GM23248 (cell line): ENCODE results near the gene WSB1. TPM values are rescaled to one million over a fixed set of nuclear protein-coding genes. Genes with fewer than 3 reads are reported as not detected.

Experiments used
- DNase-seq: peaks from one replicate; pipeline ENCODE4 v3.0.0-alpha.2; 2015
- H2AFZ ChIP-seq: fragments of 200-600 bp; sonication (generic); 2 replicates; pipeline ENCODE4 v1.6.1; 2016; ENCODE audit warnings: antibody characterized with exemption
- H3F3A ChIP-seq: fragments of 200-600 bp; sonication (generic); 2 replicates; pipeline ENCODE4 v1.6.1; 2016; ENCODE audit warnings: mild to moderate bottlenecking, antibody characterized with exemption, mixed run types; ENCODE audit not compliant: insufficient read depth
- H3K27ac ChIP-seq: fragments of 200-600 bp; sonication (generic); 2 replicates; pipeline ENCODE4 v1.5.1; 2016; ENCODE audit warnings: mild to moderate bottlenecking
- H3K27me3 ChIP-seq: fragments of 200-600 bp; sonication (generic); replicated peaks from 2 replicates; pipeline ENCODE4 v1.6.1; 2016; ENCODE audit warnings: mild to moderate bottlenecking; ENCODE audit not compliant: insufficient read depth
- H3K36me3 ChIP-seq: fragments of 200-600 bp; sonication (generic); 2 replicates; pipeline ENCODE4 v1.6.1; 2016; ENCODE audit warnings: low read depth, mild to moderate bottlenecking
- H3K4me1 ChIP-seq: fragments of 200-600 bp; sonication (generic); 2 replicates; pipeline ENCODE4 v1.6.1; 2016; ENCODE audit warnings: mild to moderate bottlenecking; ENCODE audit not compliant: insufficient read depth
- H3K4me2 ChIP-seq: fragments of 200-600 bp; sonication (generic); one replicate; pipeline ENCODE4 v1.6.1; 2016; ENCODE audit warnings: mild to moderate bottlenecking; ENCODE audit not compliant: unreplicated experiment
- H3K4me3 ChIP-seq: fragments of 200-600 bp; sonication (generic); 2 replicates; pipeline ENCODE4 v1.5.1; 2016; ENCODE audit warnings: mild to moderate bottlenecking
- H3K79me2 ChIP-seq: fragments of 200-600 bp; sonication (generic); 2 replicates; pipeline ENCODE4 v1.6.1; 2016; ENCODE audit warnings: mild to moderate bottlenecking; ENCODE audit not compliant: insufficient read depth
- H3K9ac ChIP-seq: fragments of 200-600 bp; sonication (generic); 2 replicates; pipeline ENCODE4 v1.6.1; 2016; ENCODE audit warnings: mild to moderate bottlenecking
- H3K9me2 ChIP-seq: fragments of 200-600 bp; sonication (generic); 2 replicates; pipeline ENCODE4 v1.6.1; 2016; ENCODE audit warnings: mixed run types, mild to moderate bottlenecking, moderate library complexity; ENCODE audit not compliant: insufficient read depth
- H3K9me3 ChIP-seq: fragments of 200-600 bp; sonication (generic); one replicate; pipeline ENCODE4 v1.6.1; 2017; ENCODE audit warnings: low read depth
- H4K20me1 ChIP-seq: fragments of 200-600 bp; sonication (generic); 2 replicates; pipeline ENCODE4 v1.6.0; 2016; ENCODE audit not compliant: insufficient read depth
- EZH2 ChIP-seq: fragments of 200-600 bp; sonication (generic); IDR thresholded peaks from 2 replicates; pipeline ENCODE4 v1.6.1; 2018; ENCODE audit warnings: antibody characterized with exemption, mild to moderate bottlenecking; ENCODE audit not compliant: insufficient read depth, poor library complexity, severe bottlenecking
- EZH2phosphoT487 ChIP-seq: fragments of 200-600 bp; sonication (generic); IDR thresholded peaks from 2 replicates; pipeline ENCODE4 v1.6.1; 2018; ENCODE audit warnings: antibody characterized with exemption, moderate library complexity, mild to moderate bottlenecking, low read depth; ENCODE audit not compliant: insufficient read depth
- WGBS, 2 experiments: methylation state at CpG; one replicate each; pipeline ENCODE4 v1.1.6; 2015 to 2017; ENCODE audit warnings: low lambda C conversion rate in 2 of 2, low coverage in 1 of 2; ENCODE audit errors: missing lambda C conversion rate in 2 of 2; 5-methylcytosine and 5-hydroxymethylcytosine counted together
- in situ Hi-C: fragments of 300-500 bp; cut with MboI; formaldehyde crosslinking; loops from 2 replicates; pipeline ENCODE4 v1.15.0; 2020
- polyA plus RNA-seq: library from polyadenylated mRNA; unstranded; fragments of >200 nt; fragmentation: Nextera tagmentation; extraction: Ambion mirVana; gene quantifications from 2 replicates; pipeline ENCODE4 v1.2.1, GENCODE V29; 2016
- total RNA-seq: library from RNA; depleted of rRNA; stranded (reverse); fragments of >200 nt; shearing (Covaris generic); gene quantifications from 2 replicates; pipeline ENCODE4 v1.2.3, GENCODE V29; 2014

Gene WSB1
- total and polyA plus RNA-seq, 2 experiments from 2014 or later: 127 to 135 TPM

DNA sequence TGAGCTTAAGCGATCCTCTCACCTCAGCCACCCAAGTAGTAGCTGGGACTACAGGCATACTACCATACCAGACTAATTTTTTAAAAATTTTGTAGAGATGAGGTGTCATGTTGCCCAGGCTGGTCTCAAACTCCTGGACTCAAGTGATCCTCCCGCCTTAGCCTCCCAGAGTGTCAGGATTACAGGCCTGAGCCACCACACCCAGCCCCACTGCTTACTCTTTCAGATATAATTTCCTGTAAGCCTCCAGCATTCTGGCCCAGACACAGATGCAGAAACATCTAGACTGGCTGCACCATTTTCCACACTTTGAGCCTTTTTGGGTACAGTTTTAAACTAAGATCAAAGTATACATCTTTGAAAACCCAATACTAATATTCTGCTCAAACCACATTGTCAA is 8.4 kb upstream of the WSB1 start:
- H4K20me1 ChIP-seq: no peaks in the 10 kb centered on the region
- H3K27me3 ChIP-seq: no peaks in the 10 kb centered on the region
- DNase-seq: no peak
- no peak overlapping the region for H3K4me2 ChIP-seq
- peaks cover 17% of the 10 kb centered on the region; the same call in 1 of the 2 replicates for H3F3A ChIP-seq
- no peak overlapping the region for H3K27ac ChIP-seq
- H3K9me2 ChIP-seq: no peaks in the 10 kb centered on the region
- H3K4me3 ChIP-seq: no peak overlapping the region
- H3K9me3 ChIP-seq: no peaks in the 10 kb centered on the region
- no peaks in the 10 kb centered on the region for H3K36me3 ChIP-seq
- H2AFZ ChIP-seq: no peak overlapping the region
- no peak overlapping the region for H3K9ac ChIP-seq
- in situ Hi-C loops: no loop called here
- TF ChIP-seq EZH2 (no peak), EZH2phosphoT487 (no peak)
- H3K79me2 ChIP-seq: no peaks in the 10 kb centered on the region
- 97% methylated on average over 2 of the region's 2 CpGs for WGBS, 2 experiments
- peaks cover 8% of the 10 kb centered on the region for H3K4me1 ChIP-seq

DNA sequence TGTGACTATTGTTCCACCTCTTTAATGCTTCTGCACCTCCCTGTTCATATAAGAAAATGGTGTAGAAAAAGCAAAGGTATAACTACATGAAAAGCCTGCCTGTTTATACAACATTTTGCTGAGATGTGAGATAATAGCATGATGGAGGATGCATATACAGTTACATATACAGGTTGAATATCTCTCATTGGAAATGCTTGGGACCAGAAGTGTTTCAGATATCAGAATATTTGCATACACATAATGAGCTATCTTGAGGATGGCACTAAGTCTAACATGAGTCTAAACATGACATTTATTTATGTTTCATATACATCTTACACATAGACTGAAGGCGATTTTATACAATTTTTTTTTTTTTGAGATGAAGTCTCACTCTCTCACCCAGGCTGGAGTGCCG is 5.7 kb upstream of the WSB1 start:
- Histone ChIP-seq H3K36me3 (no peaks in the 10 kb centered on the region), H2AFZ (no peak overlapping the region), H3K9ac (no peak overlapping the region), H3K9me3 (no peaks in the 10 kb centered on the region), H3K79me2 (no peaks in the 10 kb centered on the region), H3F3A (0 out of 2 replicates have a peak, but pooled peaks cover 1% of the 10 kb centered on the region), H3K27ac (no peak overlapping the region), H3K27me3 (no peaks in the 10 kb centered on the region), H3K4me2 (no peak overlapping the region), H3K4me3 (no peak overlapping the region), H3K9me2 (no peaks in the 10 kb centered on the region), H3K4me1 (no peaks in the 10 kb centered on the region), H4K20me1 (no peaks in the 10 kb centered on the region)
- in situ Hi-C loops: no loop called here
- WGBS, 2 experiments: 74 to 77% methylated on average over 2 of the region's 2 CpGs
- TF ChIP-seq EZH2phosphoT487 (no peak), EZH2 (no peak)
- no peak for DNase-seq

DNA sequence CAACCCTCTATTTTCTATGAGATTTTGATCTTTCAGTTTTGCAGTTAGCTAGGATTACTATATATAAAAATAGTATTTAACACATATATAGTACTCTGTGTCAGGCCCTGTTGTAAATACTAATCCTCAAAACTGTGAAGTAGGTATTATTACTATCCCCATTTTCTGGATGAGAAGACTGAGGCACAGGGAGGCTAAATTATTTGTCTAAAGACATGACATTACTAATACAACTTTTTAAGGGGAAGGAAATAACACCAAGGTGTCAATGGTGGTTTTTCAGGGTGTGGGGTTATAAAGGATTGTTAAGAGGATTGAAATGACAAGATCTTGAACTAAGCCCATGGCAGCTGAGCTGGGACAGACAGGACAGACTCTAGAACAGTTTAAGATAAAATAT is 4.1 kb upstream of the WSB1 start:
- DNase-seq: no peak
- Histone ChIP-seq H3K4me1 (peaks cover 4% of the 10 kb centered on the region; the same call in 1 of the 2 replicates), H3K79me2 (peaks cover 8% of the 10 kb centered on the region), H3K36me3 (no peaks in the 10 kb centered on the region), H2AFZ (no peak overlapping the region), H3K9me3 (no peaks in the 10 kb centered on the region), H3K4me2 (no peak overlapping the region), H3K27ac (no peak overlapping the region), H3K4me3 (no peak overlapping the region), H3F3A (peaks cover 3% of the 10 kb centered on the region), H4K20me1 (no peaks in the 10 kb centered on the region), H3K9ac (no peak overlapping the region), H3K27me3 (no peaks in the 10 kb centered on the region), H3K9me2 (no peaks in the 10 kb centered on the region)
- in situ Hi-C loops: no loop called here
- TF ChIP-seq EZH2: no peak
- TF ChIP-seq EZH2phosphoT487: no peak

DNA sequence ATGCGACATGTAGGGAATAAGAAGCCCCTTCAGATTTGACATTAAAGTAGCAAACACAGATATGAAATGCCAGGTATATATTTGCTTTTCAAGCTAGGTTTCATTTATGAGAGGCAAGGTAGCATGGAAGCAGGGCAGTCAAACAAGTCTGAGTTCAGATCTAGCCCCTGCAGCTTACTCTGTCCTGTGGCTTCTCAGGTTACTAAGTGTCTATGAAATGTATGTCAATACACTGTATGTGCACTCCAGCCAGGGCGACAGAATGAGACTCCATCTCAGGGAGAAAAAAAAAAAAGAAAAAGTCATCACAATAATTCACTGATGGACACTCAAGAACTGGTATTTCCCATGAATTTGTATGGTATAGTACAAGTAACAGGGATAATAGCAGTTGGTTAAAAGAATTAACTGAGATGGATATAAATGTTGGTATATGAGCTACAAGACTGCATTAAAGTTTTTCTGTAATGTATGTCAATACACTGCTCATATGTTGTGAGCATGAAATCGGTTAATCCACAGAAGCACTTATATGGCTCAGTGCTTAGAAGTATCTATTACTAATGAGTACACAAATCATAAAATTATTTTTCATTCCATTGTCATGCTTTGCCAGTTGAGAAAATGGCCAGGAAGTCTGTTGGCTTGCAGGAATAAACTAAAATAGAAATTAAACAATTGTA is 2.9 kb upstream of the WSB1 start:
- H3K9me3 ChIP-seq: no peaks in the 10 kb centered on the region
- H3K9me2 ChIP-seq: no peaks in the 10 kb centered on the region
- 56 to 57% methylated on average over 3 of the region's 3 CpGs for WGBS, 2 experiments
- H4K20me1 ChIP-seq: no peaks in the 10 kb centered on the region
- H3K4me3 ChIP-seq: no peak overlapping the region
- DNase-seq: no peak
- H3K9ac ChIP-seq: no peak overlapping the region
- peaks cover 15% of the 10 kb centered on the region for H3F3A ChIP-seq
- in situ Hi-C loops: no loop called here
- H3K36me3 ChIP-seq: no peaks in the 10 kb centered on the region
- H3K4me2 ChIP-seq: no peak overlapping the region
- H2AFZ ChIP-seq: no peak overlapping the region
- no peak overlapping the region for H3K27ac ChIP-seq
- peaks cover 20% of the 10 kb centered on the region for H3K79me2 ChIP-seq
- H3K4me1 ChIP-seq: peaks cover 4% of the 10 kb centered on the region; the same call in 1 of the 2 replicates
- H3K27me3 ChIP-seq: no peaks in the 10 kb centered on the region
- TF ChIP-seq EZH2 (no peak), EZH2phosphoT487 (no peak)
